H9 (cell line): ENCODE results near the gene PARP8. TPM values are rescaled to one million over a fixed set of nuclear protein-coding genes. Genes with fewer than 3 reads are reported as not detected.

Experiments used
- DNase-seq: peaks from one replicate; pipeline ENCODE4 v3.0.0-alpha.2; 2017
- H2AFZ ChIP-seq: one replicate; pipeline ENCODE4 v1.6.1; 2013; ENCODE audit warnings: mild to moderate bottlenecking, low read length, control low read depth, moderate library complexity
- H2AK5ac ChIP-seq: 2 replicates; pipeline ENCODE4 v1.6.1; 2013; ENCODE audit warnings: low read length, control low read depth, mixed read lengths; ENCODE audit not compliant: insufficient read length
- H2BK120ac ChIP-seq: one replicate; pipeline ENCODE4 v1.6.1; 2013; ENCODE audit warnings: low read depth, mild to moderate bottlenecking, low read length, control low read depth, inconsistent platforms; ENCODE audit not compliant: poor library complexity, severe bottlenecking
- H2BK12ac ChIP-seq: 2 replicates; pipeline ENCODE4 v1.6.1; 2013; ENCODE audit warnings: low read length, control low read depth, mixed read lengths, low read depth; ENCODE audit not compliant: insufficient read length
- H2BK15ac ChIP-seq: 2 replicates; pipeline ENCODE4 v1.6.1; 2013; ENCODE audit warnings: low read depth, low read length, control low read depth
- H2BK20ac ChIP-seq: one replicate; pipeline ENCODE4 v1.6.1; 2013; ENCODE audit warnings: low read depth, mild to moderate bottlenecking, low read length, control low read depth, inconsistent platforms; ENCODE audit not compliant: poor library complexity, severe bottlenecking
- H2BK5ac ChIP-seq: 2 replicates; pipeline ENCODE4 v1.6.1; 2013; ENCODE audit warnings: low read length, control low read depth, mixed read lengths; ENCODE audit not compliant: insufficient read length
- H3K14ac ChIP-seq: 2 replicates; pipeline ENCODE4 v1.6.1; 2013; ENCODE audit warnings: low read length, control low read depth; ENCODE audit not compliant: insufficient read depth
- H3K18ac ChIP-seq: 2 replicates; pipeline ENCODE4 v1.6.1; 2013; ENCODE audit warnings: low read depth, mild to moderate bottlenecking, mixed read lengths, low read length, control low read depth; ENCODE audit not compliant: insufficient read length
- H3K23ac ChIP-seq: 2 replicates; pipeline ENCODE4 v1.6.1; 2013; ENCODE audit warnings: low read length, control low read depth, mixed read lengths, low read depth; ENCODE audit not compliant: insufficient read length
- H3K23me2 ChIP-seq: 2 replicates; pipeline ENCODE4 v1.6.1; 2013; ENCODE audit warnings: low read depth, mild to moderate bottlenecking, mixed read lengths, low read length, control low read depth; ENCODE audit not compliant: insufficient read length, poor library complexity, severe bottlenecking
- H3K27ac ChIP-seq: 2 replicates; pipeline ENCODE4 v1.5.1; 2013; ENCODE audit warnings: low read length, control low read depth, mixed read lengths, low read depth; ENCODE audit not compliant: insufficient read length
- H3K27me3 ChIP-seq: 2 replicates; pipeline ENCODE4 v1.6.1; 2013; ENCODE audit warnings: low read length, control low read depth, inconsistent platforms; ENCODE audit not compliant: insufficient read depth
- H3K4ac ChIP-seq: 2 replicates; pipeline ENCODE4 v1.6.1; 2013; ENCODE audit warnings: low read depth, mild to moderate bottlenecking, control low read depth, inconsistent platforms, low read length, moderate library complexity
- H3K4me1 ChIP-seq: 2 replicates; pipeline ENCODE4 v1.6.1; 2013; ENCODE audit warnings: low read length, control low read depth, inconsistent platforms; ENCODE audit not compliant: insufficient read depth
- H3K4me2 ChIP-seq: 2 replicates; pipeline ENCODE4 v1.6.1; 2013; ENCODE audit warnings: low read length, control low read depth, mixed read lengths; ENCODE audit not compliant: insufficient read length, insufficient read depth
- H3K56ac ChIP-seq: 2 replicates; pipeline ENCODE4 v1.6.1; 2013; ENCODE audit warnings: low read depth, mild to moderate bottlenecking, mixed read lengths, low read length, control low read depth; ENCODE audit not compliant: insufficient read length
- H3K79me1 ChIP-seq: 2 replicates; pipeline ENCODE4 v1.6.1; 2013; ENCODE audit warnings: low read depth, mild to moderate bottlenecking, moderate library complexity, low read length, control low read depth, inconsistent platforms; ENCODE audit not compliant: insufficient read depth, poor library complexity, severe bottlenecking
- H3K79me2 ChIP-seq: 2 replicates; pipeline ENCODE4 v1.6.1; 2013; ENCODE audit warnings: low read length, control low read depth, inconsistent platforms; ENCODE audit not compliant: insufficient read depth
- H3K9ac ChIP-seq: 2 replicates; pipeline ENCODE4 v1.6.1; 2013; ENCODE audit warnings: low read length, control low read depth, mixed read lengths; ENCODE audit not compliant: insufficient read length; ENCODE audit errors: extremely low read depth
- H3K9me3 ChIP-seq: one replicate; pipeline ENCODE4 v1.6.1; 2013; ENCODE audit warnings: low read depth, low read length, inconsistent platforms; ENCODE audit not compliant: control insufficient read depth
- H3T11ph ChIP-seq: one replicate; pipeline ENCODE4 v1.6.1; 2013; ENCODE audit warnings: mild to moderate bottlenecking, low read length, control low read depth, inconsistent platforms
- H4K20me1 ChIP-seq: one replicate; pipeline ENCODE4 v1.6.1; 2013; ENCODE audit not compliant: control insufficient read depth, insufficient read length, insufficient read depth
- H4K5ac ChIP-seq: 2 replicates; pipeline ENCODE4 v1.6.1; 2013; ENCODE audit warnings: low read depth, mild to moderate bottlenecking, mixed read lengths, low read length, control low read depth; ENCODE audit not compliant: insufficient read length
- H4K8ac ChIP-seq: replicated peaks from 2 replicates; pipeline ENCODE4 v1.6.1; 2013; ENCODE audit warnings: low read length, control low read depth, mixed read lengths, low read depth; ENCODE audit not compliant: insufficient read length
- H4K91ac ChIP-seq: 2 replicates; pipeline ENCODE4 v1.6.1; 2013; ENCODE audit warnings: low read depth, mild to moderate bottlenecking, moderate library complexity, mixed read lengths, low read length, control low read depth; ENCODE audit not compliant: insufficient read length
- H3K27ac Mint-ChIP-seq, 3 experiments: 2 replicates in 2 of 3; 3 replicates in 1 of 3; pipeline ENCODE4 v1.8.0; 2020 to 2021; ENCODE audit warnings: mixed read lengths in 3 of 3, mild to moderate bottlenecking in 1 of 3, moderate library complexity in 1 of 3
- H3K27me3 Mint-ChIP-seq: 2 replicates; pipeline ENCODE4 v1.8.0; 2021; ENCODE audit warnings: low read depth, mild to moderate bottlenecking, moderate library complexity, mixed read lengths
- H3K36me3 Mint-ChIP-seq, 3 experiments: 2 replicates in 2 of 3; 3 replicates in 1 of 3; pipeline ENCODE4 v1.8.0; 2020 to 2021; ENCODE audit warnings: low read depth in 3 of 3, mixed read lengths in 3 of 3; ENCODE audit not compliant: insufficient read depth in 1 of 3
- H3K4me1 Mint-ChIP-seq, 2 experiments: 2 replicates each; pipeline ENCODE4 v1.8.0; 2020; ENCODE audit warnings: mixed read lengths in 2 of 2
- H3K4me3 Mint-ChIP-seq, 2 experiments: 2 replicates in 1 of 2; 3 replicates in 1 of 2; pipeline ENCODE4 v1.8.0; 2020 to 2021; ENCODE audit warnings: mild to moderate bottlenecking in 2 of 2, mixed read lengths in 2 of 2, moderate library complexity in 1 of 2
- H3K9me3 Mint-ChIP-seq, 2 experiments: 2 replicates in 1 of 2; 3 replicates in 1 of 2; pipeline ENCODE4 v1.8.0; 2020; ENCODE audit warnings: mild to moderate bottlenecking in 2 of 2, mixed read lengths in 2 of 2, moderate library complexity in 1 of 2
- total RNA-seq: library from RNA; stranded (reverse); gene quantifications from 2 replicates; pipeline ENCODE4 v1.2.1, GENCODE V29; 2021
- TF ChIP-seq, protein P1 (sequence below): fragments of 200-600 bp; sonication (generic); conservative IDR thresholded peaks from 3 replicates; pipeline ENCODE4 v1.8.0; 2021; ENCODE audit warnings: antibody characterized with exemption, mild to moderate bottlenecking

Gene PARP8
- total RNA-seq, 1 experiment from 2014 or later = 34.0 TPM

DNA sequence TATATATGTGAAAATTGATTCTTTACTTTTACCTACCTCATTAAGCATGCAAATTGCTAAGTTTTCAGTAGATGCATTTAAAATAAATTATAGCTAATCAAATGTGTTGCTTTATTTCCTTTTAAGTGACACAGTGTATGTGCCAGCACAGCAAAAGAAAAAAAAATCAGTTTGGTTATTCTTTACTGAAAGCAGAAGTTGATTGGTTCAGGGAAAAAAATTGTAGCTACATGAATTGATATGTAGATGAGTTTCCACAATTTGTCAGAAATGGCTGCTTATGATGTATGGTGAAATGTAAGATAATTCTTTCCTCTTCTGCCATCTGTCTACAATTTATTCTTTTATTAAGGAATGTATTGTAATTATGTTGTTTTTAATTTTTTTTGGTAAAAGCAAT is 57.8 kb downstream of the PARP8 start:
- no peak overlapping the region for H3K14ac ChIP-seq
- H3K18ac ChIP-seq = no peak overlapping the region
- peaks cover 25 to 27% of the 10 kb centered on the region in 2 experiments for H3K4me1 Mint-ChIP-seq
- H4K8ac ChIP-seq = no peak overlapping the region
- H2BK12ac ChIP-seq = no peak overlapping the region
- no peaks in the 10 kb centered on the region for H3K23me2 ChIP-seq
- H3K79me2 ChIP-seq = peaks cover 14% of the 10 kb centered on the region; the same call in 1 of the 2 replicates
- no peak overlapping the region for H2AFZ ChIP-seq
- no peaks in the 10 kb centered on the region for H3K27me3 ChIP-seq
- no peak overlapping the region for H4K91ac ChIP-seq
- no peaks in the 10 kb centered on the region for H3K27me3 Mint-ChIP-seq
- no peak overlapping the region for H2AK5ac ChIP-seq
- H3K4me1 ChIP-seq = peaks cover 3% of the 10 kb centered on the region; the same call in 1 of the 2 replicates
- no peak overlapping the region for H3K4me2 ChIP-seq
- no peaks in the 10 kb centered on the region for H4K20me1 ChIP-seq
- H2BK20ac ChIP-seq = no peak overlapping the region
- H2BK5ac ChIP-seq = no peak overlapping the region
- no peaks in the 10 kb centered on the region for H3K9me3 Mint-ChIP-seq
- H3K27ac Mint-ChIP-seq = no peak overlapping the region
- H2BK15ac ChIP-seq = no peak overlapping the region
- no peak overlapping the region for H3K4ac ChIP-seq
- DNase-seq = no peak
- H3K79me1 ChIP-seq = no peaks in the 10 kb centered on the region
- TF ChIP-seq, protein P1, sequence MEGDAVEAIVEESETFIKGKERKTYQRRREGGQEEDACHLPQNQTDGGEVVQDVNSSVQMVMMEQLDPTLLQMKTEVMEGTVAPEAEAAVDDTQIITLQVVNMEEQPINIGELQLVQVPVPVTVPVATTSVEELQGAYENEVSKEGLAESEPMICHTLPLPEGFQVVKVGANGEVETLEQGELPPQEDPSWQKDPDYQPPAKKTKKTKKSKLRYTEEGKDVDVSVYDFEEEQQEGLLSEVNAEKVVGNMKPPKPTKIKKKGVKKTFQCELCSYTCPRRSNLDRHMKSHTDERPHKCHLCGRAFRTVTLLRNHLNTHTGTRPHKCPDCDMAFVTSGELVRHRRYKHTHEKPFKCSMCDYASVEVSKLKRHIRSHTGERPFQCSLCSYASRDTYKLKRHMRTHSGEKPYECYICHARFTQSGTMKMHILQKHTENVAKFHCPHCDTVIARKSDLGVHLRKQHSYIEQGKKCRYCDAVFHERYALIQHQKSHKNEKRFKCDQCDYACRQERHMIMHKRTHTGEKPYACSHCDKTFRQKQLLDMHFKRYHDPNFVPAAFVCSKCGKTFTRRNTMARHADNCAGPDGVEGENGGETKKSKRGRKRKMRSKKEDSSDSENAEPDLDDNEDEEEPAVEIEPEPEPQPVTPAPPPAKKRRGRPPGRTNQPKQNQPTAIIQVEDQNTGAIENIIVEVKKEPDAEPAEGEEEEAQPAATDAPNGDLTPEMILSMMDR = no peak
- H3K36me3 Mint-ChIP-seq = no peaks in the 10 kb centered on the region
- no peak overlapping the region for H3K4me3 Mint-ChIP-seq
- no peak overlapping the region for H3K56ac ChIP-seq
- no peaks in the 10 kb centered on the region for H3K9me3 ChIP-seq
- no peak overlapping the region for H4K5ac ChIP-seq
- no peak overlapping the region for H3K9ac ChIP-seq
- H3K27ac ChIP-seq = no peak overlapping the region
- no peak overlapping the region for H3K23ac ChIP-seq
- no peak overlapping the region for H2BK120ac ChIP-seq
- H3T11ph ChIP-seq = no peak overlapping the region
